ENCODE data around the gene KCNE4.
A peak's percentile ranks its signal among the peaks of the same experiment; 100 is the strongest.

Gene KCNE4

GRCh38 chr2:223060201-223060825 is 8.3 kb downstream of the KCNE4 start:
- TF ChIP-seq EP300 (IDR thresholded peaks at IDR 0.05; ENCODE audit: borderline replicate concordance) (no peak), REST (IDR thresholded peaks at IDR 0.05; ENCODE audit: low read depth) (0 out of 2 replicates have a peak, but pooled peaks have one; percentile 15), YY1 (IDR thresholded peaks at IDR 0.05; ENCODE audit: low read depth) (no peak), CEBPB (IDR thresholded peaks at IDR 0.05) (no peak), CREB1 (IDR thresholded peaks at IDR 0.05; ENCODE audit: low read depth) (no peak), TEAD4 (IDR thresholded peaks at IDR 0.05) (no peak), TCF12 (IDR thresholded peaks at IDR 0.05; ENCODE audit: low read depth) (no peak), ZBTB7A (IDR thresholded peaks at IDR 0.05; ENCODE audit: low read depth) (no peak)

GRCh38 chr2:223062396-223062795 is 10.4 kb downstream of the KCNE4 start:
- TF ChIP-seq YY1 (IDR thresholded peaks at IDR 0.05; ENCODE audit: low read depth) (no peak), RAD21 (IDR thresholded peaks at IDR 0.05; ENCODE audit: low read depth) (no peak), EGR1 (IDR thresholded peaks at IDR 0.05) (no peak), CEBPB (IDR thresholded peaks at IDR 0.05) (no peak), ZBTB7A (IDR thresholded peaks at IDR 0.05; ENCODE audit: low read depth) (no peak), TAF1 (IDR thresholded peaks at IDR 0.05; ENCODE audit: low read depth) (no peak), REST (IDR thresholded peaks at IDR 0.05; ENCODE audit: low read depth) (no peak), USF1 (IDR thresholded peaks at IDR 0.05) (no peak), FOXM1 (IDR thresholded peaks at IDR 0.05; ENCODE audit: borderline replicate concordance, low read depth) (no peak), CREB1 (IDR thresholded peaks at IDR 0.05; ENCODE audit: low read depth) (no peak), TCF12 (IDR thresholded peaks at IDR 0.05; ENCODE audit: low read depth) (no peak), TEAD4 (IDR thresholded peaks at IDR 0.05) (no peak), MAX (IDR thresholded peaks at IDR 0.05) (no peak), NFIC (IDR thresholded peaks at IDR 0.05) (no peak), EP300 (IDR thresholded peaks at IDR 0.05; ENCODE audit: borderline replicate concordance) (no peak)

GRCh38 chr2:223065107-223065506 is 13.1 kb downstream of the KCNE4 start:
- no peak for TF ChIP-seq TCF12 (IDR thresholded peaks at IDR 0.05; ENCODE audit: low read depth)

GRCh38 chr2:223066721-223067120 is 14.7 kb downstream of the KCNE4 start:
- TF ChIP-seq TAF1 (IDR thresholded peaks at IDR 0.05; ENCODE audit: low read depth): no peak
- TF ChIP-seq CEBPB (IDR thresholded peaks at IDR 0.05): no peak
- TF ChIP-seq REST (IDR thresholded peaks at IDR 0.05; ENCODE audit: low read depth): no peak
- TF ChIP-seq USF1 (IDR thresholded peaks at IDR 0.05): no peak
- TF ChIP-seq EP300 (IDR thresholded peaks at IDR 0.05; ENCODE audit: borderline replicate concordance): no peak
- TF ChIP-seq FOXM1 (IDR thresholded peaks at IDR 0.05; ENCODE audit: borderline replicate concordance, low read depth): no peak
- TF ChIP-seq TEAD4 (IDR thresholded peaks at IDR 0.05): no peak
- no peak for TF ChIP-seq CREB1 (IDR thresholded peaks at IDR 0.05; ENCODE audit: low read depth)

- TF ChIP-seq CREB1 (IDR thresholded peaks at IDR 0.05; ENCODE audit: low read depth) (no peak), ZBTB7A (IDR thresholded peaks at IDR 0.05; ENCODE audit: low read depth) (no peak), EP300 (IDR thresholded peaks at IDR 0.05; ENCODE audit: borderline replicate concordance) (no peak), TAF1 (IDR thresholded peaks at IDR 0.05; ENCODE audit: low read depth) (no peak), TCF12 (IDR thresholded peaks at IDR 0.05; ENCODE audit: low read depth) (no peak)
These were observed 16.1 kb downstream of the KCNE4 start for GRCh38 chr2:223068071-223068470.

All from Ishikawa (cell line).